ENCODE results near the gene SYT14. TPM values are rescaled to one million over a fixed set of nuclear protein-coding genes. Genes with fewer than 3 reads are reported as not detected.

Gene SYT14
- total and polyA plus RNA-seq, 2 of the 4 experiments (the other 2 are of a cell fraction) = 0.14 to 1.3 TPM

DNA sequence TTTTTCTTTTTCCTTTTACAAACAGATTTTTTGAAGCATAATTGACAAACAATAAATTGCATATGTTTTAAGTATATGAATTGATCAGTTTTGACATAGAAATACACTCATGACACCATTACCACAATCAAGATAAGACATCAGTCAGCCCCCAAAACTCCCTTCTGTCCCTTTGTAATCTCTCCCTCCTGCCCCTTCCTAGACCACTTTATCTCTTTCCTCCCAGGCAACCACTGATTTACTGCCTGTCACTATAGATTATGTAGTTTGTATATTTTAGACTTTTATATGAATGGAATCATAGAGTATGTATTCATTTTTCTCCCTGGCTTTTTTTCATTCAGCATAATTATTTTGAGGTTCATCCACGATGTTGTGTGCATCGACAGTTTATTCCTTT, 6.9 kb upstream of the SYT14 start:
- H3K23ac ChIP-seq (ENCODE audit: low read depth, low read length) = no peak overlapping the region
- H2BK20ac ChIP-seq (ENCODE audit: low read depth, low read length) = no peak overlapping the region
- intact Hi-C loops (cut with micrococcal nuclease) (no loop called here), in situ Hi-C loops (cut with MboI; ENCODE audit: low sequenced_read_pairs) (no loop called here), dilution Hi-C loops (cut with HindIII; ENCODE audit: low sequenced_read_pairs, unreplicated experiment) (no loop called here)
- no peak overlapping the region for H2BK15ac ChIP-seq (ENCODE audit: low read depth, low read length)
- no peak overlapping the region for H3K4me2 ChIP-seq (ENCODE audit: low read depth, low read length)
- H4K91ac ChIP-seq (ENCODE audit: insufficient read depth, low read depth, low read length) = no peak overlapping the region
- no peak overlapping the region for H2AFZ ChIP-seq (replicated peaks; ENCODE audit: low read length, poor library complexity)
- DNase-seq (no peak), ATAC-seq (ENCODE audit: low read depth) (no peak)
- H3K9me3 ChIP-seq (ENCODE audit: control insufficient read depth, insufficient read depth, low read length) = no peaks in the 10 kb centered on the region
- no peak overlapping the region for H3K56ac ChIP-seq (ENCODE audit: extremely low read depth, insufficient read depth, low read length)
- H3K14ac ChIP-seq (replicated peaks; ENCODE audit: low read depth, low read length) = no peak overlapping the region
- H2AK9ac ChIP-seq (replicated peaks; ENCODE audit: low read depth, low read length, poor library complexity) = no peak overlapping the region
- no peak overlapping the region for H4K8ac ChIP-seq (ENCODE audit: low read depth in 2 of 2, low read length in 2 of 2)
- BruUV-seq (replicated peaks) = no TSS peak
- H3K18ac ChIP-seq (ENCODE audit: low read depth, low read length) = no peak overlapping the region
- H3K4me3 ChIP-seq (ENCODE audit: insufficient read depth, low read depth, low read length) = no peak overlapping the region
- POLR2A ChIA-PET (ENCODE audit: unreplicated experiment) = no interaction called here
- H3K79me1 ChIP-seq (ENCODE audit: low read depth in 1 of 2, low read length in 2 of 2) = no peaks in the 10 kb centered on the region
- TF ChIP-seq CEBPB (IDR thresholded peaks at IDR 0.05; ENCODE audit: low read depth, low read length) (no peak), BHLHE40 (IDR thresholded peaks at IDR 0.05; ENCODE audit: low read depth, low read length) (no peak), SMC3 (IDR thresholded peaks at IDR 0.05; ENCODE audit: low read depth, low read length) (no peak), RCOR1 (IDR thresholded peaks at IDR 0.05; ENCODE audit: insufficient replicate concordance, low read length) (no peak), MAZ (IDR thresholded peaks at IDR 0.05; ENCODE audit: borderline replicate concordance, low read depth, low read length) (no peak), NFE2L2 (IDR thresholded peaks at IDR 0.05; ENCODE audit: low read depth, low read length) (no peak), FOS (IDR thresholded peaks at IDR 0.05; ENCODE audit: low read depth, low read length) (no peak), RAD21 (IDR thresholded peaks at IDR 0.05; ENCODE audit: low read length) (no peak), CHD1 (IDR thresholded peaks at IDR 0.05; ENCODE audit: low read depth, low read length) (no peak), MXI1 (IDR thresholded peaks at IDR 0.05; ENCODE audit: borderline replicate concordance, low read depth, low read length) (no peak), RFX5 (IDR thresholded peaks at IDR 0.05; ENCODE audit: low read depth, low read length) (no peak), MAFK (IDR thresholded peaks at IDR 0.05; ENCODE audit: low read depth, low read length) (no peak)
- TF ChIP-seq, protein P1, sequence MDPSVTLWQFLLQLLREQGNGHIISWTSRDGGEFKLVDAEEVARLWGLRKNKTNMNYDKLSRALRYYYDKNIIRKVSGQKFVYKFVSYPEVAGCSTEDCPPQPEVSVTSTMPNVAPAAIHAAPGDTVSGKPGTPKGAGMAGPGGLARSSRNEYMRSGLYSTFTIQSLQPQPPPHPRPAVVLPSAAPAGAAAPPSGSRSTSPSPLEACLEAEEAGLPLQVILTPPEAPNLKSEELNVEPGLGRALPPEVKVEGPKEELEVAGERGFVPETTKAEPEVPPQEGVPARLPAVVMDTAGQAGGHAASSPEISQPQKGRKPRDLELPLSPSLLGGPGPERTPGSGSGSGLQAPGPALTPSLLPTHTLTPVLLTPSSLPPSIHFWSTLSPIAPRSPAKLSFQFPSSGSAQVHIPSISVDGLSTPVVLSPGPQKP (IDR thresholded peaks at IDR 0.05; ENCODE audit: borderline replicate concordance, low read depth, low read length) = no peak
- TF ChIP-seq, protein P2, sequence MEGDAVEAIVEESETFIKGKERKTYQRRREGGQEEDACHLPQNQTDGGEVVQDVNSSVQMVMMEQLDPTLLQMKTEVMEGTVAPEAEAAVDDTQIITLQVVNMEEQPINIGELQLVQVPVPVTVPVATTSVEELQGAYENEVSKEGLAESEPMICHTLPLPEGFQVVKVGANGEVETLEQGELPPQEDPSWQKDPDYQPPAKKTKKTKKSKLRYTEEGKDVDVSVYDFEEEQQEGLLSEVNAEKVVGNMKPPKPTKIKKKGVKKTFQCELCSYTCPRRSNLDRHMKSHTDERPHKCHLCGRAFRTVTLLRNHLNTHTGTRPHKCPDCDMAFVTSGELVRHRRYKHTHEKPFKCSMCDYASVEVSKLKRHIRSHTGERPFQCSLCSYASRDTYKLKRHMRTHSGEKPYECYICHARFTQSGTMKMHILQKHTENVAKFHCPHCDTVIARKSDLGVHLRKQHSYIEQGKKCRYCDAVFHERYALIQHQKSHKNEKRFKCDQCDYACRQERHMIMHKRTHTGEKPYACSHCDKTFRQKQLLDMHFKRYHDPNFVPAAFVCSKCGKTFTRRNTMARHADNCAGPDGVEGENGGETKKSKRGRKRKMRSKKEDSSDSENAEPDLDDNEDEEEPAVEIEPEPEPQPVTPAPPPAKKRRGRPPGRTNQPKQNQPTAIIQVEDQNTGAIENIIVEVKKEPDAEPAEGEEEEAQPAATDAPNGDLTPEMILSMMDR (conservative IDR thresholded peaks at IDR 0.05; ENCODE audit: low read depth, low read length) = no peak
- TF ChIP-seq, protein P3, sequence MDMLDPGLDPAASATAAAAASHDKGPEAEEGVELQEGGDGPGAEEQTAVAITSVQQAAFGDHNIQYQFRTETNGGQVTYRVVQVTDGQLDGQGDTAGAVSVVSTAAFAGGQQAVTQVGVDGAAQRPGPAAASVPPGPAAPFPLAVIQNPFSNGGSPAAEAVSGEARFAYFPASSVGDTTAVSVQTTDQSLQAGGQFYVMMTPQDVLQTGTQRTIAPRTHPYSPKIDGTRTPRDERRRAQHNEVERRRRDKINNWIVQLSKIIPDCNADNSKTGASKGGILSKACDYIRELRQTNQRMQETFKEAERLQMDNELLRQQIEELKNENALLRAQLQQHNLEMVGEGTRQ (IDR thresholded peaks at IDR 0.05; ENCODE audit: low read depth, low read length) = no peak
- no CpG with 5 or more reads among the region's 2 CpGs for whole genome bisulfite sequencing, 2 experiments (ENCODE audit: extremely low coverage in 2 of 2, insufficient read length in 1 of 2)
- no peaks in the 10 kb centered on the region for H3K36me3 ChIP-seq (ENCODE audit: control insufficient read depth, insufficient read depth, low read length)
- H3K27me3 ChIP-seq (ENCODE audit: control insufficient read depth, insufficient read depth, low read length) = no peaks in the 10 kb centered on the region; the same call in 1 of the 2 replicates
- no peak overlapping the region for H3K4ac ChIP-seq (ENCODE audit: low read depth, low read length)
- H2AK5ac ChIP-seq (ENCODE audit: low read depth, low read length) = no peak overlapping the region
- H4K20me1 ChIP-seq (ENCODE audit: insufficient read depth, low read length) = no peaks in the 10 kb centered on the region
- H3K27ac ChIP-seq (ENCODE audit: insufficient read depth, low read length) = no peak overlapping the region
- no peak overlapping the region for H2BK5ac ChIP-seq (ENCODE audit: low read depth, low read length, poor library complexity, severe bottlenecking)
- H3K9ac ChIP-seq (ENCODE audit: low read depth, low read length) = no peak overlapping the region
- CTCF ChIA-PET = no interaction called here
- no peak overlapping the region for H2BK120ac ChIP-seq (ENCODE audit: low read depth, low read length)
- H3K4me1 ChIP-seq (ENCODE audit: control insufficient read depth, insufficient read depth, low read length) = no peaks in the 10 kb centered on the region
- H4K5ac ChIP-seq (ENCODE audit: low read depth, low read length) = no peak overlapping the region
- H3K9me1 ChIP-seq (ENCODE audit: insufficient read depth, low read length) = no peaks in the 10 kb centered on the region
